ENCODE data around the gene C1orf35. TPM values are rescaled to one million over a fixed set of nuclear protein-coding genes. Genes with fewer than 3 reads are reported as not detected.

C1orf35 gene
- total RNA-seq, 1 donor from 2014 or later: 14.7 TPM

GRCh38 chr1:228120351-228120750 lies 17.2 kb upstream of the C1orf35 start:
- intact Hi-C loops (cut with DNase I): no loop called here
- H3K27ac ChIP-seq: peak overlapping the region; percentile 46

DNA sequence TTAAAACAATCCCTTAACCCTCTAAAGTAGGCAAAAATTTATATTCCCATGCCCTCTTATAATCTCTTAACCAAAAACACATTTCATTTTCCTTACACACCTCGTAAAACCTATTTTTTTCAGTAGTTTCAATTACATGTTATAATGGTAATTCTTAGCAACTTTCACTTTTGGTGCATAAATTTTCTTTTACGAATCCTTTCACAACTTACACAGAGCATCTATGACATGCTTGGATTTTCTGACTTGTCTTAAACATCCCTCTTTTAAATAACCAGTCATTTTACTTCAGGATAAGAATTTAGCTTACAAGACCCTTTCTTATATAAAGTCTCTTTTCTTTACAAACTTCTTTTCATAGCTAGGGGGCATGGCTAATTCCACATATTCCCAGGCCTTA lies 14.9 kb upstream of the C1orf35 start:
- H3K4me3 ChIP-seq: no peak overlapping the region
- no peaks in the 10 kb centered on the region for H3K27me3 ChIP-seq
- DNase-seq (ENCODE audit: extremely low spot score in 2 of 2): no peak
- intact Hi-C loops (cut with DNase I): no loop called here
- H3K9me3 ChIP-seq: no peaks in the 10 kb centered on the region
- TF ChIP-seq POLR2AphosphoS5 (IDR thresholded peaks at IDR 0.05; ENCODE audit: insufficient read depth in 1 of 2, low read depth in 1 of 2) (no peak), CTCF (IDR thresholded peaks at IDR 0.05) (no peak), POLR2A (IDR thresholded peaks at IDR 0.05) (no peak)
- peaks cover 9% of the 10 kb centered on the region for H3K4me1 ChIP-seq
- H3K27ac ChIP-seq: no peak overlapping the region
- no peaks in the 10 kb centered on the region for H3K36me3 ChIP-seq

More at GRCh38 chr1:228120351-228120750, 17.2 kb upstream of the C1orf35 start:
- no peak for DNase-seq (ENCODE audit: extremely low spot score in 2 of 2)
- no peaks in the 10 kb centered on the region for H3K9me3 ChIP-seq
- no peaks in the 10 kb centered on the region for H3K27me3 ChIP-seq
- H3K4me3 ChIP-seq: no peak overlapping the region
- peaks cover 9% of the 10 kb centered on the region for H3K4me1 ChIP-seq
- no peaks in the 10 kb centered on the region for H3K36me3 ChIP-seq
- TF ChIP-seq CTCF (IDR thresholded peaks at IDR 0.05) (no peak), POLR2AphosphoS5 (IDR thresholded peaks at IDR 0.05; ENCODE audit: insufficient read depth in 1 of 2, low read depth in 1 of 2) (no peak)

- H3K27me3 ChIP-seq: no peaks in the 10 kb centered on the region
- H3K27ac ChIP-seq: no peak overlapping the region
- intact Hi-C loops (cut with DNase I): no loop called here
- H3K36me3 ChIP-seq: no peaks in the 10 kb centered on the region
- H3K9me3 ChIP-seq: no peaks in the 10 kb centered on the region
- peaks cover 9% of the 10 kb centered on the region for H3K4me1 ChIP-seq
- TF ChIP-seq POLR2A (IDR thresholded peaks at IDR 0.05): no peak
- TF ChIP-seq CTCF (IDR thresholded peaks at IDR 0.05): no peak
- TF ChIP-seq POLR2AphosphoS5 (IDR thresholded peaks at IDR 0.05; ENCODE audit: insufficient read depth in 1 of 2, low read depth in 1 of 2): no peak
- DNase-seq (ENCODE audit: extremely low spot score in 2 of 2): no peak
- H3K4me3 ChIP-seq: no peak overlapping the region
Observed at GRCh38 chr1:228117335-228117734, 14.2 kb upstream of the C1orf35 start.

- DNase-seq (ENCODE audit: extremely low spot score in 2 of 2): no peak
- TF ChIP-seq POLR2AphosphoS5 (IDR thresholded peaks at IDR 0.05; ENCODE audit: insufficient read depth in 1 of 2, low read depth in 1 of 2): no peak
- TF ChIP-seq CTCF (IDR thresholded peaks at IDR 0.05): no peak
- TF ChIP-seq POLR2A (IDR thresholded peaks at IDR 0.05): no peak
- H3K27me3 ChIP-seq: no peaks in the 10 kb centered on the region
- H3K4me3 ChIP-seq: no peak overlapping the region
- H3K27ac ChIP-seq: no peak overlapping the region
- no peaks in the 10 kb centered on the region for H3K9me3 ChIP-seq
- H3K36me3 ChIP-seq: no peaks in the 10 kb centered on the region
- peaks cover 9% of the 10 kb centered on the region for H3K4me1 ChIP-seq
- intact Hi-C loops (cut with DNase I): no loop called here
Observed at GRCh38 chr1:228114827-228115226, 11.7 kb upstream of the C1orf35 start.

DNA sequence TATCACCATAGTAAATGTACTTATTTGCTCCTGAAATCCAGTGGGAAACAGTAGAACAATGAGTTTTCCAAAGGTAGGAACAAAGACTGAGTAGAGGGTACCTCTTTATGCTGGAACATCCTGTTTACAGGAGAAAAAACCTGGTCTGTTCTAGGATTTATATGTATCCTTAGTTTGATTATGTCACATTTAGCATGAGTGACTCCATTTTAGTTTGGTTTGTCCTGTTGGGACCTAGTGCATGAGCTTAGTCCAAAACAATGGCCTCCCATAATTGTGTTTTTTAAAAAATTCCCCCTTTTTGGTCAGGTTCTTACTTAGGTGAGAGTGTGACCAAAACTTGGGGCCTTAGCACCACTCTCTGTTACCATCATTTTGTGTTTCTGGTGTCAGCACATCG lies 9.5 kb upstream of the C1orf35 start:
- no peak for TF ChIP-seq CTCF (IDR thresholded peaks at IDR 0.05)
- no peak for TF ChIP-seq POLR2AphosphoS5 (IDR thresholded peaks at IDR 0.05; ENCODE audit: insufficient read depth in 1 of 2, low read depth in 1 of 2)
- no peak for TF ChIP-seq POLR2A (IDR thresholded peaks at IDR 0.05)
- H3K27me3 ChIP-seq: no peaks in the 10 kb centered on the region
- no peak for DNase-seq (ENCODE audit: extremely low spot score in 2 of 2)
- intact Hi-C loops (cut with DNase I): no loop called here
- H3K9me3 ChIP-seq: no peaks in the 10 kb centered on the region
- H3K27ac ChIP-seq: no peak overlapping the region
- H3K4me3 ChIP-seq: no peak overlapping the region
- H3K4me1 ChIP-seq: peaks cover 23% of the 10 kb centered on the region
- H3K36me3 ChIP-seq: peaks cover 0 to under 1% of the 10 kb centered on the region in 2 donors
